ENCODE data around the gene RMND5A.

GRCh38 chr2:86779971-86780370 is 59.9 kb downstream of the RMND5A start:
- TF ChIP-seq CTCF (IDR thresholded peaks at IDR 0.05) (no peak), POLR2A (IDR thresholded peaks at IDR 0.05) (no peak)

Data from body of pancreas (tissue), 4 donors.